Psoas muscle (tissue), 8 donors: Measurements from ENCODE around the gene UBE3B. TPM values are rescaled to one million over a fixed set of nuclear protein-coding genes. Genes with fewer than 3 reads are reported as not detected.

Source experiments
- ATAC-seq, 4 donors: fragments of 200-7000 bp; cut with Tn5 transposase; one replicate each; pipeline ENCODE4 v1.9.1; 2020; ENCODE audit warnings: moderate library complexity in 3 of 4, mild to moderate bottlenecking in 2 of 4
- DNase-seq, 2 donors: peaks; one replicate each; pipeline ENCODE4 v3.0.0-alpha.2; 2020
- H3K27ac ChIP-seq: fragments of 200-600 bp; one replicate; pipeline ENCODE4 v1.8.0; 2022
- H3K27me3 ChIP-seq, 3 donors: fragments of 200-600 bp in 1 of 3; one replicate each; pipeline versions ENCODE4 v1.6.1 to v1.8.0; 2013 to 2022; ENCODE audit warnings: low read length in 2 of 3, mild to moderate bottlenecking in 2 of 3, moderate library complexity in 1 of 3; ENCODE audit not compliant: insufficient read depth in 3 of 3
- H3K36me3 ChIP-seq, 2 donors: fragments of 200-600 bp in 1 of 2; one replicate each; pipeline versions ENCODE4 v1.6.1 to v1.8.0; 2013 to 2022; ENCODE audit warnings: low read depth in 1 of 2, mild to moderate bottlenecking in 1 of 2, moderate library complexity in 1 of 2; ENCODE audit not compliant: insufficient read depth in 1 of 2
- H3K4me1 ChIP-seq: fragments of 200-600 bp; one replicate; pipeline ENCODE4 v1.8.0; 2022
- H3K4me3 ChIP-seq: fragments of 200-600 bp; one replicate; pipeline ENCODE4 v1.8.0; 2022; ENCODE audit warnings: mild to moderate bottlenecking
- H3K9me3 ChIP-seq: fragments of 200-600 bp; one replicate; pipeline ENCODE4 v1.8.0; 2022
- CTCF ChIP-seq: fragments of 200-600 bp; IDR thresholded peaks from one replicate; pipeline ENCODE4 v1.8.0; 2022; ENCODE audit warnings: antibody characterized with exemption
- WGBS, 3 donors: extraction: QIAGEN DNeasy Blood & Tissue Kit; methylation state at CpG; one replicate each; pipeline versions ENCODE4 v1.1.6 to v1.1.7; 2013; 5-methylcytosine and 5-hydroxymethylcytosine counted together
- intact Hi-C, 2 donors: fragments of 100-400 bp; cut with DNase I; formaldehyde crosslinking; loops; one replicate each; pipeline versions ENCODE4 v1.11.0 to v1.14.2; 2022
- polyA plus RNA-seq, 3 donors: library from polyadenylated mRNA; stranded (reverse); fragments of 200-250 nt; gene quantifications; one replicate each; pipeline ENCODE4 v1.2.3, GENCODE V29; 2013
- total RNA-seq, 4 donors: library from RNA; stranded (reverse); fragmentation: NEBNext Ultra II Directional in 2 of 4; extraction: Animal tissue kit (Norgen Biotek cat#: 25700) in 2 of 4; gene quantifications; one replicate each; pipeline versions ENCODE4 v1.2.1 to v1.2.4, GENCODE V29; 2021 to 2023
- donor health status: healthy with polysubstance abuse.
- donor health status: DM: no; HTN: no; CAD: no; lungs with moderate emphysema.
- donor health status: Bipolar disorder and iron deficiency.
- donor health status: healthy.
- donor health status: DM: yes; HTN: yes; CAD: no.
- donor health status: DM: no; HTN: no; CAD: no.
- donor health status: DM: no; HTN: no; CAD: no.
- donor health status: DM: yes; HTN: yes; CAD: no.

UBE3B gene
- total and polyA plus RNA-seq, 7 donors: 13.5 to 50.8 (median 42.6) TPM

GRCh38 chr12:109432431-109432830 is 45.0 kb upstream of the UBE3B start:
- no peak for DNase-seq
- intact Hi-C loops: loop anchor here in 1 of 2 donors (2.0 to 10.0 kb wide), 3 partner anchors 26 to 182 kb away; partner anchors contain the start of genes KCTD10 and UBE3B
- no peaks in the 10 kb centered on the region for H3K27me3 ChIP-seq
- no peak for ATAC-seq
- H3K36me3 ChIP-seq: no peaks in the 10 kb centered on the region
- no peak overlapping the region for H3K27ac ChIP-seq
- H3K9me3 ChIP-seq: no peaks in the 10 kb centered on the region
- H3K4me3 ChIP-seq: peak overlapping the region; percentile 4
- WGBS, 3 donors: 59 to 65% (median 61%) methylated on average over 6 of the region's 6 CpGs
- peaks cover 11% of the 10 kb centered on the region for H3K4me1 ChIP-seq
- no peak for TF ChIP-seq CTCF

GRCh38 chr12:109432842-109433304 is 44.6 kb upstream of the UBE3B start:
- ATAC-seq (peak; percentile 60 to 83 (median 72)), DNase-seq (peak; percentile 84 to 90)
- H3K27me3 ChIP-seq: no peaks in the 10 kb centered on the region
- TF ChIP-seq CTCF: peak; percentile 69
- H3K4me1 ChIP-seq: peaks cover 11% of the 10 kb centered on the region
- no peaks in the 10 kb centered on the region for H3K9me3 ChIP-seq
- no peak overlapping the region for H3K27ac ChIP-seq
- H3K36me3 ChIP-seq: no peaks in the 10 kb centered on the region
- WGBS, 3 donors: 20 to 23% (median 21%) methylated on average over 14 of the region's 14 CpGs
- intact Hi-C loops: loop anchor here in 1 of 2 donors (2.0 to 10.0 kb wide), 3 partner anchors 26 to 182 kb away; partner anchors contain the start of genes KCTD10 and UBE3B
- peak overlapping the region; percentile 4 for H3K4me3 ChIP-seq

GRCh38 chr12:109433618-109434017 is 43.8 kb upstream of the UBE3B start:
- WGBS, 3 donors: 50 to 72% (median 64%) methylated on average over 4 of the region's 4 CpGs
- Histone ChIP-seq H3K4me3 (no peak overlapping the region), H3K4me1 (peaks cover 11% of the 10 kb centered on the region), H3K36me3 (no peaks in the 10 kb centered on the region), H3K9me3 (no peaks in the 10 kb centered on the region), H3K27ac (no peak overlapping the region), H3K27me3 (no peaks in the 10 kb centered on the region)
- TF ChIP-seq CTCF: no peak
- DNase-seq (peak in 1 of 2 donors; percentile 31), ATAC-seq (peak in 3 of 4 donors; percentile 17 to 59 (median 43))
- intact Hi-C loops: loop anchor here in 1 of 2 donors (2.0 to 10.0 kb wide), 3 partner anchors 25 to 181 kb away; partner anchors contain the start of genes KCTD10 and UBE3B

- Histone ChIP-seq H3K36me3 (no peaks in the 10 kb centered on the region), H3K9me3 (no peaks in the 10 kb centered on the region), H3K27ac (no peak overlapping the region), H3K27me3 (no peaks in the 10 kb centered on the region), H3K4me3 (no peak overlapping the region), H3K4me1 (peaks cover 11% of the 10 kb centered on the region)
- intact Hi-C loops: loop anchor here in 1 of 2 donors (5.0 to 10.0 kb wide), 2 partner anchors 43 to 180 kb away; partner anchors contain the start of genes KCTD10 and UBE3B
- no peak for TF ChIP-seq CTCF
- DNase-seq (no peak), ATAC-seq (no peak)
- 75 to 84% (median 77%) methylated on average over 7 of the region's 7 CpGs for WGBS, 3 donors
These were observed 42.9 kb upstream of the UBE3B start for GRCh38 chr12:109434582-109434981.
